ENCODE data around the gene ERBB2.

GRCh38 chr17:39653662-39654331 lies 46.1 kb upstream of the ERBB2 start:
- TF ChIP-seq POLR2AphosphoS5 (IDR thresholded peaks at IDR 0.05; ENCODE audit: low read depth) (no peak), CTCF (conservative IDR thresholded peaks at IDR 0.05; ENCODE audit: low read depth in 2 of 2) (peak; percentile 95 to 97), CREB1 (CRISPR knock-in tag; IDR thresholded peaks at IDR 0.05; ENCODE audit: low read depth) (no peak), EZH2phosphoT487 (IDR thresholded peaks at IDR 0.05; ENCODE audit: unreplicated experiment) (no peak), EZH2 (IDR thresholded peaks at IDR 0.05; ENCODE audit: low read depth, unreplicated experiment) (no peak), JUNB (IDR thresholded peaks at IDR 0.05; ENCODE audit: unreplicated experiment) (no peak), REST (IDR thresholded peaks at IDR 0.05; ENCODE audit: unreplicated experiment) (no peak), ZNF114 (CRISPR knock-in tag; IDR thresholded peaks at IDR 0.05) (no peak), ZNF331 (CRISPR knock-in tag; IDR thresholded peaks at IDR 0.05; ENCODE audit: low read depth) (no peak)

Measured in GM23338 (cell line).